ENCODE results near the gene ABCA4. TPM values are rescaled to one million over a fixed set of nuclear protein-coding genes. Genes with fewer than 3 reads are reported as not detected.

Gene ABCA4
- total RNA-seq, 2 experiments from 2014 or later: not detected

DNA sequence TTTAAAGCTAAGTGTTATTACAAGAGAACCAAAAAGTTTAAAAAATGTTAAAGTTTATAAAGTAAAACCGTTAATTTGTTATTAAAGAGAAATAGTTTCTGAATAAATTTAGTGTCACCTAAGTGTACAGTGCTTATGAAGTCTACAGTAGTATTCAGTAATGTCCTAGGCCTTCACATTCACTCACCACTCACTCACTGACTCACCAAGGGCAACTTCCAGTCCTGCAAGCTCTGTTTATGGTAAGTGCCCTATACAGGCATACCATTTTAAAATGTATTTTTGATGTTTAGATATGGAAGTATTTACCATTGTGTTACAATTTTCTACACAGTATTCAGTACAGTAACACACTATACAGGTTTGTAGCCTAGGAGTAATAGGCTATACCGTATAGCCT is 151.6 kb downstream of the ABCA4 start:
- Mint-ChIP-seq H3K36me3 (ENCODE audit: low read depth) (no peaks in the 10 kb centered on the region), H3K9me3 (ENCODE audit: insufficient read depth) (no peaks in the 10 kb centered on the region), H3K4me3 (no peak overlapping the region), H3K27ac (no peak overlapping the region), H3K27me3 (ENCODE audit: low read depth) (peaks cover 2% of the 10 kb centered on the region), H3K4me1 (ENCODE audit: low read depth) (no peaks in the 10 kb centered on the region)
- DNase-seq (no peak), ATAC-seq (no peak)
- ChIA-PET POLR2A (no interaction called here), CTCF (no interaction called here)

DNA sequence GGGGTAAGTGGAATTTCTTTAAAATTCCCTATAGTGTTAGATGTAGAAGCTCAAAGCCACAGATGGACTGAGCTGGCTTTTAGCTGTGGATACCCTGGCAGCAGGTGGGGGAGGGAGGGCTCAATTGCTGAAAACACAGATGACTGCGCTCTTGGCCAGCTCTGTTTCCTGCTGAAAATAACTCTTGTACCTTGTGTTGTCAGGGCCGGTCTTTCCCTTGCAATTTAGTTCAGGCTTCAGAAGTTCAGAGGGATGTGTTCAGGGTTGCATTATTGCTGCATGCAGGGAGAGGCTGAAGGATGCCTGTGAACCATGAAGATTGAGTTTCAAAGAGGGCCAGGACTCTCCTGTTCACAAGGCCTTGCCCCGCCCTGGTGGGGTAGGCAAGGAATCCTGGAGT is 153.6 kb downstream of the ABCA4 start:
- Mint-ChIP-seq H3K4me3 (no peak overlapping the region), H3K27ac (no peak overlapping the region), H3K4me1 (ENCODE audit: low read depth) (no peaks in the 10 kb centered on the region), H3K36me3 (ENCODE audit: low read depth) (no peaks in the 10 kb centered on the region), H3K27me3 (ENCODE audit: low read depth) (peaks cover 2% of the 10 kb centered on the region), H3K9me3 (ENCODE audit: insufficient read depth) (no peaks in the 10 kb centered on the region)
- ChIA-PET CTCF (no interaction called here), POLR2A (no interaction called here)
- ATAC-seq (no peak), DNase-seq (no peak)

DNA sequence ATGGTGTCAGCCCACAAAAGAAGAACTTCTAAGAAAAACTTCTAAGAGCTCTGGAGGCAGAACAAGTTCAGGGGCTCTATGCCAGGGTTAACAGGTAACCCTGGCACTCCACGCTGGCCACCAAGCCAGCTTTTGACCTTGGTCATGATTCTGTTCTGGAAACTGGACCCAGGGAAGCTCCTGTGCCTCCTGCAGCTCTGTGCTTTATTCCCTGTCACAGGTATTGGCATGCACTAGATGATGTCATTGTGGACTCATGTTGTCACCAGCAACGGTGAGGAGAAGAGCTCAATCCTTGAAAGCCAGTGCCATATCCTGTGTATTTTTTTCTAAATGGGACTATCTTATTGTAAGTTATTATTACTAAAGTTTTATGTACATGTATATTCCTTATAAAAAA is 155.1 kb downstream of the ABCA4 start:
- no peak for ATAC-seq
- Mint-ChIP-seq H3K27ac (no peak overlapping the region), H3K4me1 (ENCODE audit: low read depth) (no peaks in the 10 kb centered on the region), H3K4me3 (no peak overlapping the region), H3K27me3 (ENCODE audit: low read depth) (no peaks in the 10 kb centered on the region), H3K9me3 (ENCODE audit: insufficient read depth) (no peaks in the 10 kb centered on the region), H3K36me3 (ENCODE audit: low read depth) (no peaks in the 10 kb centered on the region)
- POLR2A ChIA-PET: no interaction called here
- no peak for DNase-seq
- CTCF ChIA-PET: no interaction called here

DNA sequence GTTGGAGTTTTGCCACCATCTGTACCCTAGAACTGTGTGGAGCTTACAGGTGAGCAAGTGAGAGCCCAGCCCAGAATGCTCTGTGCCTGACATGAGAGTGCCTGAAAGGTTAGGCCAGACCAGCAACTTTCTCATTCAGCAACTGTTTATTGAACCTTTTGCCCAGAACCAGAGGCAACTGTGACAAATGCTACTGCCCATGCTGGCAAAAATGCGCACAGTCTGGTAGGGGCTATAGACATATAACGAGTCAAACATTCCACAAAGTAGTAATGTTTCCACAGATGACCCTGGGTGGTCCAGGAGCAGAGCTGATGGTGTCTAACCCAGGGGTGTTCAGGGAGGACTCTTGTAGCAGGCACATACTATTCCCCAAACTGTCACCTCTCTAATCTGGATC is 155.7 kb downstream of the ABCA4 start:
- CTCF ChIA-PET: no interaction called here
- DNase-seq (no peak), ATAC-seq (no peak)
- Mint-ChIP-seq H3K4me1 (ENCODE audit: low read depth) (no peaks in the 10 kb centered on the region), H3K9me3 (ENCODE audit: insufficient read depth) (no peaks in the 10 kb centered on the region), H3K36me3 (ENCODE audit: low read depth) (no peaks in the 10 kb centered on the region), H3K27ac (no peak overlapping the region), H3K4me3 (no peak overlapping the region), H3K27me3 (ENCODE audit: low read depth) (no peaks in the 10 kb centered on the region)
- POLR2A ChIA-PET: no interaction called here

DNA sequence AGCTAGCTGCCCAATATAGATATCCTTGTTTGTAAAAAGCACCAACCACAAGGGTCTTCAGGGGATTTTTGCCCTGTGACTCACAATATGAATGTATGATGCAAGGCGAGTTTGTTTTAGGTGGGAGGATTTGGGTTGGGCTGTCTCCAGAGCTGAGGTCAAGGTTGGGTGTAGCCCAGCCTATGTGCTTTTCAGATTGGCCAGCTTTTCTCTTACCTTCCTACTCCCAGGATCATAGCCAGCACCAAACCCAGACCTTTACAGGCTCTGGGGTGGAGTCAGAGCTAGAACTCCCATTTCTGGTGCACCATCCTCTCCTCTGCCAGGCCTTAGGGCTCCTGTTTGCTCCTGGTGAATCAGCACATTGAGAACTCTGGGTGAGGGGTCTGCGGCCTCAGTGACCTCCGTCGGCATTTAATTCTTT is 156.2 kb downstream of the ABCA4 start:
- CTCF ChIA-PET: no interaction called here
- no peaks in the 10 kb centered on the region for H3K27me3 Mint-ChIP-seq (ENCODE audit: low read depth)
- no peak overlapping the region for H3K27ac Mint-ChIP-seq
- no peak for ATAC-seq
- no peak for DNase-seq
- no peaks in the 10 kb centered on the region for H3K36me3 Mint-ChIP-seq (ENCODE audit: low read depth)
- no peak overlapping the region for H3K4me3 Mint-ChIP-seq
- no peaks in the 10 kb centered on the region for H3K4me1 Mint-ChIP-seq (ENCODE audit: low read depth)
- POLR2A ChIA-PET: no interaction called here
- H3K9me3 Mint-ChIP-seq (ENCODE audit: insufficient read depth): no peaks in the 10 kb centered on the region

DNA sequence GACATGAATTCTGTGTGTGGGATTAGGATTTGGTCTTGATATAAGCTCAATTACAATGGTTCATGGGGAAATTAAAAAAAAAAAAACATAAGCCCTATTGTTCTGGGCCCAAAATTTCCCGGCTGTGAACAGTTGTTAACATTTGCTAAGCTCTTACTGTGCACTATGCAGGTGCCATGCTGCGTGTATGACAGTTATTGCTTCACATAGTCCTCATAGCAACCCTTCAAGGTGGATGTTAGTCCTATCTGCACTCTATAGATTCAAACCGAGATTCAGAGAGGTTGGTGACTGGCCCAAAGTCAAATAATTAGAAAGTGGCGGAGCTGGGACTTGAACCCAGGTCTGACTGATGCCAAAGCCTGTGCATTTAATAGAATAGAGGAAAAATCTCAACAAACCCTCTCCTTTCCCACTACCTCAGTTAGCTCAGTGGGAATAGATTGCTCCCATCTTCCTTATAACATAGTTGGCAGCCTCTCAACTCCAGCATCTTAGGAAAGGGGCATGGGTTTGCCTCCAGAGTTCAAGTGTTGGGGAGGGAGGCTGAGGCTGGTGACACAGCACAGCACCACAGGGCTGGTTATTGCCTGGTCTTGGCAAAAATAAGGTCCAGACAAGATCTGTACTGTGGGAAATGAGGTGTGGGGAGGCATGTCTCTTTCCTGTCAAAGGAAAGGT is 156.7 kb downstream of the ABCA4 start:
- Mint-ChIP-seq H3K27me3 (ENCODE audit: low read depth) (no peaks in the 10 kb centered on the region), H3K36me3 (ENCODE audit: low read depth) (no peaks in the 10 kb centered on the region), H3K4me1 (ENCODE audit: low read depth) (no peaks in the 10 kb centered on the region), H3K27ac (no peak overlapping the region), H3K9me3 (ENCODE audit: insufficient read depth) (no peaks in the 10 kb centered on the region), H3K4me3 (no peak overlapping the region)
- no peak for DNase-seq
- POLR2A ChIA-PET: no interaction called here
- no peak for ATAC-seq
- CTCF ChIA-PET: no interaction called here

DNA sequence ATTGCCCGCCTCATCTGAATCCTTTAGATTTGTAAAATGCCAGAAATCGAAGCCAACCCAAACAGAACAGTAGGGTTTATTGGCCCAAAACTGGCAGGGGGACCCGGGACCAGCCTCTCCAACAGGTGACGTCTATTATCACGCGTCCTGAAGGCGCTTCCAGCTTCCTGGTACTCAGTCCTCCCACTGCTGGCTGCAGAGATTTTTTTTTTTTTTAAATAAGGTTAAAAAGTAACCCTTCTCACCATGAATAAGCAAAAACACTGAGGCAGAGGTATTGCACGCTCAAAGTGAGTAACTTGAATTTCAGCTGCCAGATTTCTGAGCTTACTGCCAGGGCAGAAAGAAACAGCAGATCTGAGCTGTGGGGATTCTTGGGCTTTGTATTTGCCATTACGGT is 157.4 kb downstream of the ABCA4 start:
- no peak for DNase-seq
- CTCF ChIA-PET: no interaction called here

GRCh38 chr1:93961906-93962305 is 159.0 kb downstream of the ABCA4 start:
- Mint-ChIP-seq H3K4me3 (no peak overlapping the region), H3K27me3 (ENCODE audit: low read depth) (no peaks in the 10 kb centered on the region), H3K4me1 (ENCODE audit: low read depth) (no peaks in the 10 kb centered on the region), H3K36me3 (ENCODE audit: low read depth) (no peaks in the 10 kb centered on the region), H3K9me3 (ENCODE audit: insufficient read depth) (no peaks in the 10 kb centered on the region), H3K27ac (no peak overlapping the region)
- ATAC-seq (no peak), DNase-seq (no peak)
- ChIA-PET POLR2A (no interaction called here), CTCF (no interaction called here)

More for the DNA sequence above, 157.4 kb downstream of the ABCA4 start:
- H3K9me3 Mint-ChIP-seq (ENCODE audit: insufficient read depth): no peaks in the 10 kb centered on the region
- POLR2A ChIA-PET: no interaction called here
- no peaks in the 10 kb centered on the region for H3K4me1 Mint-ChIP-seq (ENCODE audit: low read depth)
- no peaks in the 10 kb centered on the region for H3K36me3 Mint-ChIP-seq (ENCODE audit: low read depth)
- no peak overlapping the region for H3K4me3 Mint-ChIP-seq
- ATAC-seq: no peak
- no peaks in the 10 kb centered on the region for H3K27me3 Mint-ChIP-seq (ENCODE audit: low read depth)
- H3K27ac Mint-ChIP-seq: no peak overlapping the region

DNA sequence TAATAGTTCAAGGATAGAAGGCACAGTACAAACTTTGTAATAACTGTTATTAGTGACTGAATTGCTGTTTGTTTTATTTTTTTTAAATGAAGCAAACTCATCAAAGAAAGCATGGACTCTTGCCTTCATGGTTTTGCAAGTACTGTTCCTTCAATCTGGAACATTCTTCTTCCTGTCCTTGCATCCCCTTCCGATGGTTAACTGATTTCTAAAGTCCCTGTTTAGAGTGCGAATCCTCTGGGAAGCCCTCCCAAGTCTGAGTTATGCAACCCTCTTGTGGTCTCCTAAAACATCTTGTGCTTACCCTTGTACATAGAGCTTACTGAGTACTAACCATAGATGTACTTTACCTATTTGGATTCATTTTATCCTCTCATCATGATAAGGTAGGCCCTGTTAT is 159.5 kb downstream of the ABCA4 start:
- Mint-ChIP-seq H3K4me3 (no peak overlapping the region), H3K27me3 (ENCODE audit: low read depth) (no peaks in the 10 kb centered on the region), H3K4me1 (ENCODE audit: low read depth) (no peaks in the 10 kb centered on the region), H3K27ac (no peak overlapping the region), H3K9me3 (ENCODE audit: insufficient read depth) (no peaks in the 10 kb centered on the region), H3K36me3 (ENCODE audit: low read depth) (no peaks in the 10 kb centered on the region)
- ChIA-PET POLR2A (no interaction called here), CTCF (no interaction called here)
- DNase-seq: no peak
- ATAC-seq: no peak

DNA sequence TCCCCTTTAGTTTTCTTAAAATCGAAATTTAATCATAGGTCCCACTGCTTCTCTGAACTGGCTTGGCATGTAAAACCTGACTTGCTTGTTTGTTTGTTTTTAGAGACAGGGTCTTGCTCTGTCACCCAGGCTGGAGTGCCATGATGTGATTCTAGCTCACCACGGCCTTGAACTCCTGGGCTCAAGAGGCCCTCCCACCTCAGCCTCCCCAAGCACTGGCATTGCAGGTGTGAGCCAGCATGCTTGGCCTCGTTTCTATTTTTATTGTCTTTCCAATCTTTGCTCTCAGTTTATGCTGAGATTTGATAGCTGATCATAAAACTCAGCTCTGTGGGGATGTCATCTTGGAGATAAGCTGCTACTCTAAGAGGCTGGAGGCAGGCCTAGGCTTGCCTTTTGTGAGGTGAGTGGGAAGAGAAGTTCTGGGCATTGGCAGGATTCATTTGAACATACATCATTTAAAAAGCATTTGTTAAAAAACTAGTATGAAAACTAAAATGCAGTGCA is 160.3 kb downstream of the ABCA4 start:
- Mint-ChIP-seq H3K27ac (no peak overlapping the region), H3K4me1 (ENCODE audit: low read depth) (no peaks in the 10 kb centered on the region), H3K9me3 (ENCODE audit: insufficient read depth) (peaks cover 6% of the 10 kb centered on the region), H3K36me3 (ENCODE audit: low read depth) (no peaks in the 10 kb centered on the region), H3K4me3 (no peak overlapping the region), H3K27me3 (ENCODE audit: low read depth) (no peaks in the 10 kb centered on the region)
- ChIA-PET POLR2A (no interaction called here), CTCF (no interaction called here)
- DNase-seq: no peak
- no peak for ATAC-seq

GRCh38 chr1:93959413-93959812 is 161.5 kb downstream of the ABCA4 start:
- ChIA-PET CTCF (interaction anchor here (0.7 kb wide), 1 partner anchor 102 kb away, joined by 3 read pairs; no protein-coding TSS in a partner anchor), POLR2A (no interaction called here)
- H3K36me3 Mint-ChIP-seq (ENCODE audit: low read depth): no peaks in the 10 kb centered on the region
- no peak overlapping the region for H3K27ac Mint-ChIP-seq
- DNase-seq (no peak), ATAC-seq (no peak)
- H3K9me3 Mint-ChIP-seq (ENCODE audit: insufficient read depth): peaks cover 10% of the 10 kb centered on the region
- H3K4me1 Mint-ChIP-seq (ENCODE audit: low read depth): no peaks in the 10 kb centered on the region
- H3K27me3 Mint-ChIP-seq (ENCODE audit: low read depth): no peaks in the 10 kb centered on the region
- H3K4me3 Mint-ChIP-seq: no peak overlapping the region

DNA sequence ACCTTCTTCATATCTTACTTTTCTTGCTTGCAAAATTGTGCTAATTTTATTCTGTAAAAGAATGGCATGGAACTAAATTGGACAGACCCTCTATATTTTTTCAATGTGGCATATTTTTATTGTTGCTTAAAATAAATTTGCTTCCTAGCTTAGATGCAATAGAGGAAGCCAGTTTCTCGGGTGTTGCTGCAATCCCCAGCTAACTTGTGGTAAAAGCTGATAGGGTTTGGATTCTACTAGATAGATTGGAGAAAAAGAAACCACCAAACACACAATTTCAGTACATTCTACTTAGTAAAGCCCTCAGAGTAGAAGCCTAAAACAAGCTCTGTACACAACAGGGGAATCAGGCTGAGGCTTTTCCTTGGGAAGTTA is 162.2 kb downstream of the ABCA4 start:
- H3K27me3 Mint-ChIP-seq (ENCODE audit: low read depth): no peaks in the 10 kb centered on the region
- H3K36me3 Mint-ChIP-seq (ENCODE audit: low read depth): no peaks in the 10 kb centered on the region
- H3K27ac Mint-ChIP-seq: no peak overlapping the region
- no peak for ATAC-seq
- peaks cover 10% of the 10 kb centered on the region for H3K9me3 Mint-ChIP-seq (ENCODE audit: insufficient read depth)
- CTCF ChIA-PET: interaction anchor here (0.7 to 1.4 kb wide), 2 partner anchors 86 to 103 kb away, joined by 3 to 4 read pairs; no protein-coding TSS in a partner anchor
- POLR2A ChIA-PET: no interaction called here
- no peaks in the 10 kb centered on the region for H3K4me1 Mint-ChIP-seq (ENCODE audit: low read depth)
- no peak overlapping the region for H3K4me3 Mint-ChIP-seq
- DNase-seq: no peak
